ENCODE measurements around the gene RAB23.
"Not testable (repeated sequence)": the region's sequence is repeated elsewhere in the genome, so short reads cannot be mapped to it uniquely, and the experiment has no call there.

RAB23 gene

DNA sequence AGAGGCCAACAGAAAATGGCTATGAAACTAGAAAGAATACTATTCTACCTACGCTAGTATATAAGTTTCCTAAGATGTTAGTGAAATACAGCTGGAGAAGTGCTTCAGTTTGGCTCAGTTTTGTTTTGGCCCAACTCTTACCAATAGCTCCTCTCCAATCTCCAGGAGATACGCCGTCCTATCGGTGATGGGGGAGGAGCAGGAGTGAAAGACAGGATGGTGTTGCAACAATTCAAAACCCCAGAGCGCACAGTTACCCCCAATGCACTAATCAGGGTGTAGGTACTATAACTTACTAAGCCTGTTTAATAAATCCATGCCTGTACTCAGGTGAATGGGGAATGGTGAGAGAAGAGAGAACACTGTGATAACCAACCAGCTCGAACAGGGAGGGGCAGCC, 24.2 kb upstream of the RAB23 start:
- no peak for DNase-seq (ENCODE audit: low spot score)
- TF ChIP-seq, protein P1, sequence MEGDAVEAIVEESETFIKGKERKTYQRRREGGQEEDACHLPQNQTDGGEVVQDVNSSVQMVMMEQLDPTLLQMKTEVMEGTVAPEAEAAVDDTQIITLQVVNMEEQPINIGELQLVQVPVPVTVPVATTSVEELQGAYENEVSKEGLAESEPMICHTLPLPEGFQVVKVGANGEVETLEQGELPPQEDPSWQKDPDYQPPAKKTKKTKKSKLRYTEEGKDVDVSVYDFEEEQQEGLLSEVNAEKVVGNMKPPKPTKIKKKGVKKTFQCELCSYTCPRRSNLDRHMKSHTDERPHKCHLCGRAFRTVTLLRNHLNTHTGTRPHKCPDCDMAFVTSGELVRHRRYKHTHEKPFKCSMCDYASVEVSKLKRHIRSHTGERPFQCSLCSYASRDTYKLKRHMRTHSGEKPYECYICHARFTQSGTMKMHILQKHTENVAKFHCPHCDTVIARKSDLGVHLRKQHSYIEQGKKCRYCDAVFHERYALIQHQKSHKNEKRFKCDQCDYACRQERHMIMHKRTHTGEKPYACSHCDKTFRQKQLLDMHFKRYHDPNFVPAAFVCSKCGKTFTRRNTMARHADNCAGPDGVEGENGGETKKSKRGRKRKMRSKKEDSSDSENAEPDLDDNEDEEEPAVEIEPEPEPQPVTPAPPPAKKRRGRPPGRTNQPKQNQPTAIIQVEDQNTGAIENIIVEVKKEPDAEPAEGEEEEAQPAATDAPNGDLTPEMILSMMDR (conservative IDR thresholded peaks at IDR 0.05; ENCODE audit: low read depth) = no peak
- POLR2A ChIA-PET (ENCODE audit: low non-redundant PET) = no interaction called here
- no peak overlapping the region for H3K27ac ChIP-seq
- CTCF ChIA-PET = interaction anchor here (0.5 kb wide), 1 partner anchor 165 kb away, joined by 3 read pairs; no protein-coding TSS in a partner anchor

DNA sequence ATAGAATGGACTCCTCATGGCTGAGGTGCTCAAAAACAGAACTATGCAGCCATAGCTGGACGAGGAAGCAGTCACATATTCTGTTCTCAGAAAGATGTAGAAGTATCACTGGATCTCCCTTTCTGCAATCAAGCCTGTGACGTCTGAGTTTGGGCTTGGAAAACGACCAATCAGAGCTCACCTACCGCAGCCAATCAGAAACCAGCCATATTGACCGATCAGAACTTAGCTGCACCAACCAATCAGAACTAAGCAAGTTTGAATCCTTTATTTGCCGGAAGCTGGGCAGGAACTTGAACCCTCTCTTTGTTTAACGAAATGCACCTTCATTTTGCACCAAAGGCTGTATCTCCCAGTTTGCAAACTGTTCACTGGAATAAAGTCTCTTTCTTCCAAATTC, 21.8 kb upstream of the RAB23 start:
- no peak overlapping the region for H3K27ac ChIP-seq
- ChIA-PET CTCF (interaction anchor here (0.8 kb wide), 1 partner anchor 21 kb away, joined by 3 read pairs; the partner anchor contains the start of gene RAB23), POLR2A (ENCODE audit: low non-redundant PET) (no interaction called here)
- DNase-seq (ENCODE audit: low spot score) = no peak
- TF ChIP-seq, protein P1 (conservative IDR thresholded peaks at IDR 0.05; ENCODE audit: low read depth) = no peak

DNA sequence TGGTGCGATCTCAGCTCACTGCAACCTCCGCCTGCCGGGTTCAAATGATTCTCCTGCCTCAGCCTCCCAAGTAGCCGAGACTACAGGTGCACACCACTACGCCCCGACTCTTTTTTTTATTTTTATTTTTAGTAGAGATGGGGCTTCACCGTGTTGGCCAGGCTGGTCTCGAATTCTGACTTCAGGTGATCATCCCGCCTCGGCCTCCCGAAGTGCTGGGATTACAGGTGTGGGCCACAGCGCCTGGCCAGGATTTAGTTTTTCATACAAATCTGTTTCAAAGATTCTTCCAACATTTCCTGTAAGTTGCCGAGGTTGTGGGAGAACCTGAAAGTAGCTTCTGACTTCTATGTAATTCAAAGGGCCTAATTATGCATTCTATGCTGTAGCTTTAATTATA, 21.4 kb upstream of the RAB23 start:
- CTCF ChIA-PET; H3K27ac ChIP-seq; DNase-seq (ENCODE audit: low spot score); POLR2A ChIA-PET (ENCODE audit: low non-redundant PET): not testable (repeated sequence)

DNA sequence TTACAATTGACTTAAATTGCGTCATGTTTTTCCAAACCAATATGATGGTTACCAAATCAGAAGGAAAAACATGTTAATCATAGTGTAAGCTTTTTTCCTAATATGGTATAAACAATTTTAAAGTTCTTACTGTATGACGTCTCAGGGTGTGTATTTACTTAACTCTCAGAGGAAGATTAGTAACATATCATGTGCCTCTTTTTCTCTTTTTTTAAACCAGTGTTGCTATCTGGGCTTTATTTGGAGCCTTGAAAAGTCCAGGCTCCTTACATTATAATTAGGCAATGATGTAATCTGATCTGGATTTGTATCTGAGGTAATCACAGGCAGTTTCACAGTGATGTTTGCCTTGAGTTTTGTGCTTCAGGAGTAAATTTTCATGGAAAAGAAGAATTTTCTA, 20.4 kb upstream of the RAB23 start:
- H3K27ac ChIP-seq = no peak overlapping the region
- POLR2A ChIA-PET (ENCODE audit: low non-redundant PET) = no interaction called here
- CTCF ChIA-PET = no interaction called here
- DNase-seq (ENCODE audit: low spot score) = peak; percentile 44
- TF ChIP-seq, protein P1 (conservative IDR thresholded peaks at IDR 0.05; ENCODE audit: low read depth) = no peak

DNA sequence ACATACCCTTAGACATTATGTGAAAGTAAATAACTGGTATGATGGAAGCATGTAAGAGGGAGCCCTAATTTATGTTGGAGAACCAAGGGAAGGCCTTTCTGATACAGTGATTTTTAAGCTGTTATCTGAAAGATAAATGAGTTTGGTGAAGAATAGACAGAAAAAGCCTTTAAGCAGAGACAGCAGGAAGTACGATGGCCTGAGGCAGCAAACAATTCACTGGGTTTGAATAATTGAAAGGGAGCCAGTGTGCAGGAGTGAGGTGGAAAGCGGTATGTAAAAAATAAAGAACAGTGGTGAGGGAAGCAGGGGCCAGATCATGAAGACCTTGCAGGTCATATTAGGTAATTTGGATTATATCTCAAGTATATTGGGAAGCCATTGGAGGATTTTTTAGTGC, 4.1 kb upstream of the RAB23 start:
- POLR2A ChIA-PET (ENCODE audit: low non-redundant PET) = no interaction called here
- TF ChIP-seq, protein P1 (conservative IDR thresholded peaks at IDR 0.05; ENCODE audit: low read depth) = no peak
- no peak for DNase-seq (ENCODE audit: low spot score)
- CTCF ChIA-PET = no interaction called here
- no peak overlapping the region for H3K27ac ChIP-seq

DNA sequence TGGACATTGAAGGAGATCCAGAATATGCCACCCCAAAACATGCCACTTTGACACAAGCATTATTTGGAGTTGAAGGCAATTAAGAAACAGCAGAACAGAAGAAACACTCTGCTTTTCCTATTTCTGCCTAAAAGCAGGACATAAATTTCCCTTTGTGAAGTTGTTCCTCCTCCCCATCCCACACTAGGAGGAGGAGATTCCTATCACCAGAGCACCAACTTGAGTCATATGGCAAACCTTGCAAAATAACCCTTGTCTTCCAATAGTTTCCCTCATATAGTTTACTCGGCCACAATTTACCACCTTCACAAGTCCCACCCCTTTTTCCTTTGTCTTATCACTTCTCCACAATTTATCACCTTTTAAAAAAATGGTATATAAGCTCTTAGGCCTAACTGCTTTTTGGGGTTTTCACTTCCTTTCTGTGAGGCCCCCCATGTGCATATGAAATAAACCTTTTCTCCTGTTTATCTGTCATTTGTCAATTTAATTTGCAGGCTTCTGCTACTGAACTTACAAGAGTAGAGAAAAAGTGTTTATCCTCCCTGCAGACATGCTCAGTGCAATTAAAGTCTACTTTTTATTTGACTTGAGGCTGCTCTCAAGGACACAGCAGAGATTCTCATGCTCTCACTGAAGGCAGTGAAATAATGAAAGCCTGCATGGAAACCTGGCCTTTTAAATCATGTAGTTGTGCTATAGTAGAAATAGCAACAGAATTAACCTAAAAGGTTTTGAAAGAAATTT, 2.8 kb upstream of the RAB23 start:
- ChIA-PET CTCF (no interaction called here), POLR2A (ENCODE audit: low non-redundant PET) (no interaction called here)
- DNase-seq (ENCODE audit: low spot score) = no peak
- TF ChIP-seq, protein P1 (conservative IDR thresholded peaks at IDR 0.05; ENCODE audit: low read depth) = no peak
- no peak overlapping the region for H3K27ac ChIP-seq

DNA sequence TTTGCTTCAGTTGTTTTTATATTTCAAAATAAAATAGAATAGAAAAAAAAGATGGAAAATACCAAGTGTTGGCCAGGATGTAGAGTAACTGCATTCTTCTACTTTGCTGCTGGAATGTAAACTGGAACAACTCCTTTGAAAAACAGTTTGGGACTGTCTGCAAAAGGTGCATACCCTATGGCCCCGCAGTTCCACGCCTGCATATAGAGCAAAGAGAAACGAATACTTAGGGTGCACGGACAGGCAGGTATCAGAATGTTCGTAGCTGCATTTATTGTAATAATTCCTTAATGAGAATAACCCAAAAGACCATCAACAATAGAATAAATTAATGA, 603 bp upstream of the RAB23 start:
- DNase-seq (ENCODE audit: low spot score) = no peak
- CTCF ChIA-PET = interaction anchor here (0.9 kb wide), 1 partner anchor 22 kb away, joined by 3 read pairs; no protein-coding TSS in a partner anchor
- H3K27ac ChIP-seq = no peak overlapping the region; the same call in 1 of the 2 replicates
- POLR2A ChIA-PET (ENCODE audit: low non-redundant PET) = no interaction called here
- TF ChIP-seq, protein P1 (conservative IDR thresholded peaks at IDR 0.05; ENCODE audit: low read depth) = no peak
